Measurements from ENCODE around the gene POLK.

- TF ChIP-seq CTCF (IDR thresholded peaks at IDR 0.05; ENCODE audit: low read length) (no peak), EZH2 (optimal IDR thresholded peaks at IDR 0.05; ENCODE audit: low read depth, low read length) (no peak), EZH2phosphoT487 (IDR thresholded peaks at IDR 0.05; ENCODE audit: low read length) (no peak)
These were observed 91.7 kb downstream of the POLK start for GRCh38 chr5:75603371-75603770.
